AG09319 (cell line): ENCODE results near the gene MYO7B.

Experiments used
- DNase-seq: peaks from one replicate; pipeline ENCODE4 v3.0.0-alpha.2; 2010; ENCODE audit warnings: low read depth; ENCODE audit errors: extremely low read depth
- TF ChIP-seq, protein P1 (sequence below): IDR thresholded peaks from 2 replicates; pipeline ENCODE4 v1.5.1; 2011; ENCODE audit warnings: low read depth, mild to moderate bottlenecking, inconsistent platforms, low read length, moderate library complexity

Gene MYO7B

DNA sequence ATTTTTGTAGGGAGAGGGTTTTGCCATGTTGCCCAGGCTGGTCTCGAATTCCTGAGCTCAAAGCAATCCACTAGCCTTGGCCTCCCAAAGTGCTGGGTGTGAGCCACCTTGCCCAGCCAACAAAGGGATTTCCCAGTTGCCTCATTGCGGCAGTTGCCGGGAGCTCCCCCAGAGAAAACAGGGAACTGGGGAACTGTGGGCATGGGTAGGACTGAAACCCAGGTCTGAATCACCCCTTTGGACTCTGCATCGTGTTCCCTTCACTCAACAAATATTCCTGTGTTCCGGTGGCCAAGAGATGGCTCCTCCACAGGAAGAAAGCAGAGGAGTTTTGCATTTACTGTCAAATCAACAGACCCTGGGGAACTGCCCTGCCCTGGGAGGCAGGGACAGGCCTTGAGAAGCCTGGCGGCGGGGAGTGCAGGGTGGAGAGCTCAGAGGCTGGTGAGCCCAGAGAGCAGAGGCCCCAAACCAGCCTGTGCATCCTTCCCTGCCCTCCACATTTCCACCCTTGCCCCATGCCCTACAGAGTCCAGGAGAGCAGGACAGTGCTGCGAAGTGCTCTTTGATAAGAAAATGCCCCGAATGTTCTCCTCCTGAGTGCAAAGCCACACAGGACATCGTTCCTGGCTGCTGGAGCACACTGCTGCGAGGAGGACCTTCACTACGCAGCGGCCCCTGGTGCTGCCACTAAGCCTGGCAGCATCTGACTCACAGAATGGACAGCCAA lies 24.9 kb downstream of the MYO7B start:
- TF ChIP-seq, protein P1, sequence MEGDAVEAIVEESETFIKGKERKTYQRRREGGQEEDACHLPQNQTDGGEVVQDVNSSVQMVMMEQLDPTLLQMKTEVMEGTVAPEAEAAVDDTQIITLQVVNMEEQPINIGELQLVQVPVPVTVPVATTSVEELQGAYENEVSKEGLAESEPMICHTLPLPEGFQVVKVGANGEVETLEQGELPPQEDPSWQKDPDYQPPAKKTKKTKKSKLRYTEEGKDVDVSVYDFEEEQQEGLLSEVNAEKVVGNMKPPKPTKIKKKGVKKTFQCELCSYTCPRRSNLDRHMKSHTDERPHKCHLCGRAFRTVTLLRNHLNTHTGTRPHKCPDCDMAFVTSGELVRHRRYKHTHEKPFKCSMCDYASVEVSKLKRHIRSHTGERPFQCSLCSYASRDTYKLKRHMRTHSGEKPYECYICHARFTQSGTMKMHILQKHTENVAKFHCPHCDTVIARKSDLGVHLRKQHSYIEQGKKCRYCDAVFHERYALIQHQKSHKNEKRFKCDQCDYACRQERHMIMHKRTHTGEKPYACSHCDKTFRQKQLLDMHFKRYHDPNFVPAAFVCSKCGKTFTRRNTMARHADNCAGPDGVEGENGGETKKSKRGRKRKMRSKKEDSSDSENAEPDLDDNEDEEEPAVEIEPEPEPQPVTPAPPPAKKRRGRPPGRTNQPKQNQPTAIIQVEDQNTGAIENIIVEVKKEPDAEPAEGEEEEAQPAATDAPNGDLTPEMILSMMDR: no peak; the same call in 1 of the 2 replicates
- DNase-seq: no peak

DNA sequence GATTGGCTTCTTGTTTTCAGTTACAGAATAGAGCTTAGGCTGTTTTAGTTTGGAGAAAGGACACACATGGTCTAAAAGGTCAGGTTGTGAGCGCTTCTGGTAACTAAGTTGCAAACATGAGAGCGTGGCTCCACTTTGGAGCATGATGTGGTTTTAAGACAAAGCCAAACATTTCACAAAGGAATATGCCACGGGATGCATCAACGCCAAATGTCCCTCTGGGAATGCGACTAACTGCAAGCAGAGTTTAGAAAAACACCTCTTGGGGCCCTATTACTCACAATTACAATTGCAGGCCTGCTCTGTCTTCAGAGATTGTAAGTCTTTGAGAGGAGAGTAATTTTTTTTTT lies 25.4 kb downstream of the MYO7B start:
- TF ChIP-seq, protein P1: no peak
- DNase-seq: no peak

- TF ChIP-seq, protein P1: no peak
- no peak for DNase-seq
Measured at GRCh38 chr2:127561371-127561770, 25.9 kb downstream of the MYO7B start.

- DNase-seq: no peak
- TF ChIP-seq, protein P1: no peak
Measured at GRCh38 chr2:127562936-127563335, 27.5 kb downstream of the MYO7B start.

DNA sequence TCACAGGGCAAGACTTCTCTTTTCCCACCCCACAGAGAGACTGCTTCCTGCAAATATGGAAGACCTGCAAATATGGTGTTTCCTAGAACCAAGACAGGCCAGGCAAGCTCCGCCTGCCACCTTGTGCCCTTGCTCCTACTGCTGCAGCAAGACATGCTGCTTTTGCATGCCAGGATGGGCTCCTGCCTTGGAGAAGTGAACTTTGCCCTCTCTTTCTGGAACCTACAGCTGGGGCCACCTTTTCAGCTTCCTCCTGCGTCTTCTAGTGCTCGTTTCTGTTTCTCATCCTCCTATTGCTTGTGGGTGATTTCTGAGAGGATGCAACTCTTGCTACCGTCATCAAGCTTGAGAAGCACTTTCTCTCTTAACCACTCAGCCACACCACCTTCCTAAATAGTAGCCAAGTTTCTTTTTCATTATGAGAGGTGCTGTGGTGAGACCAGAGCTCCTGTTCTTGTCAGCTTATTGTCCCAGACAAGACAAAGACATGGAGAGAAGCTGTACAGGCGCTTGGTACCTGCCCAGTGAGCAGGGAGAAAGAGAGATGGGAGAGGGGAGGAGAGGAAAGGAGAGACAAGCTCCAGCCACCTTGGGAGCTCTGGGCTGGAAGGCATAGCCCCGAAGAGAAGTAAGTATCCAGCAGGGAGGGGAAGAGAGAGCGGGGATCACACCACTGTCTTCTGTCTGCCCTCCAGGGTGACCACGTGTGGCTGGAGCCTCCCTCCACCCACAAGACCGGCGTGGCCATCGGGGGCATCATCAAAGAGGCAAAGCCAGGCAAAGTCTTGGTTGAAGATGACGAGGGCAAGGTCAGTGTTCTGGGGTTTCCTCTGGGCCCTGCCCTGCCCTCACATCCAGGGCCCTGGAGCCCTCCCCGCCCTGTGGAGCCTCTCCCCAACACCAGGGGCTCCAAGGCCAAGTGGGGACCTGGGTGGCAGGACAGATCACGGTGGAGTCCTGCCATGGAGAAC lies 28.3 kb downstream of the MYO7B start:
- TF ChIP-seq, protein P1: no peak
- DNase-seq: no peak

DNA sequence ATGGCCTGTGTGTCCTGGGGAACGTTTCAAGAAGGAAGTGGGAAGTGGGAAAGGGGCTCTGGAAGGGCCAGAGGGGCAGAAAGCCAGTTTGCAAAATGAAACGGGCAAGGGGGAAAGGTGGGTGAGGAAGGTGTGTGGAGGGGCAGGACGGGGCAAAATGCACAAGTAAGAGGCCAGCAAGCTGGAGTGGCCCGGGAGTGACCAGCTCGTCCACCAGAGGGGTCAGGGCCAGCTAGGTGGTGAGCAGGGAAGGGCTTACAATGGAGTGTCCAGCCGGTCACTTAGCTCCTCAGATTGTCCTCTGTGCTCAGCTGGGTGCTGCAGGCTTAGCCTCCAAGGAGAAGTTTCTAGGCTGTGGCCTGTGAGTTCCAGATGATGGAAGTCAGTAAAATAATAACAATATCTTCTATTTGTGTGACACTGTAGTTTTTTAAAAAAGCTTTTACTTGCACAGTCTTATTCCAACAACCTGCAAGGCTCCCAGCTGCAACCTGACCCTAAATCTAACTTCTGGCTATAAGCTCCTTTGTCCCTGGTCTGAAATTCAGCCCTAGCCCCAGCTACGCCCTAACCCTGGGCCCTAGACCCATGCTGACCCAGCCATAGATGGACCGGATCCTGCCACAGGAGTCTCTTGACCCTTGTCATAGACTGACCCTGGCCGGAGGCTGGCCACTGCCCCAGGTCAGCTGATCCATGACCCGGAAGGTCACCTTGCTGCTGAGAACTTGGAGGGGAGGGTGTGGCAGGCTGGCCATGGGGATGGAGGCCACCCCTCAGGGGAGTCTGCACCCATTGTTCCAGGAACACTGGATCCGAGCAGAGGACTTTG lies 29.2 kb downstream of the MYO7B start:
- DNase-seq: no peak
- TF ChIP-seq, protein P1: no peak
